Erythroblast (primary cell): ENCODE measurements around the gene RPL19.
A peak's percentile ranks its signal among the peaks of the same experiment; 100 is the strongest.

Source experiments
- DNase-seq, 2 experiments: peaks; one replicate each; lab custom pipeline; 2025; lab: John Stamatoyannopoulos, UW
- GATA1 ChIP-seq: IDR thresholded peaks from 2 replicates; pipeline ENCODE4 v1.6.1; 2011; ENCODE audit warnings: low read depth, mild to moderate bottlenecking, control low read depth, low read length, moderate library complexity
- POLR2A ChIP-seq: IDR thresholded peaks from 2 replicates; pipeline ENCODE4 v1.6.1; 2011; ENCODE audit warnings: mild to moderate bottlenecking, low read length

Gene RPL19

GRCh38 chr17:39181303-39181702 lies 18.8 kb upstream of the RPL19 start:
- DNase-seq: no peak
- TF ChIP-seq POLR2A (no peak), GATA1 (no peak)

DNA sequence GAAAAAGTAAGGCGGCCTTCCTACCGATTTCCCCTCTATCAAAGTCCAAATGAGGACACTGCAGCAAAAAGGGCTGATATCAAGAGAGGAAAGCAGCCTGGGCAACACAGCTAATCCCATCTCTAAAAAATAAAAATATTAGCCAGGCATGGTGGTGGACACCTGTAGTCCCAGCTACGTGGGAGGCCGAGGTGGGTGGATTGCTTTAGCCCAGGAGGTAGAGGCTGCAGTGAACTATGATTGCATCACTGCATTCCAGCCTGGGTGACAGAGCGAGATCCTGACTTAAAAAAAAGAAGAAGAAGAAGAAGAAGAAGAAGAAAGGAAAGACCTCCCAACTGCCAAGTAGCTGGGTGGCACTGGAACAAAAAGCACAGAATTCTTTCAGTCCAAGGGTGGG lies 17.0 kb upstream of the RPL19 start:
- no peak for TF ChIP-seq POLR2A
- no peak for TF ChIP-seq GATA1
- DNase-seq: no peak

DNA sequence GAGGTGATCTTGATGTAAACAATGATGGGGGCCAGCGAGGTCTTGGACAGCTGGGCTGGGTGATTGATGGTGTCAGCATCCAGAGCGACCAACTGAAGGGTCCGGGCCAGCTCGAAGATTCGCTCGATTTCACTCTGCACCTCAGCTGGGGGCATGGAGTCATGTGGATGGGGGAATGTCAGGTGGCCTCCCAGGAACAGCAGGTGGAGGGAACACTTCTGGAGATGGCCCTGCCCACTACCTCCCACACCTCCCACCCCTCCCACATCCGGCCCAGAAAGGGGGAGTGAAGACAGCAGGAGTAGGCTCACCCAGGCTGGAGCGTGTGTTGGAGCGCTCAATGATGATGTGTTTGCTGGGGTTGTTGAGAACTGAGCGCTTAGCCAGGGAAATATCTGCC lies 16.4 kb upstream of the RPL19 start:
- no peak for DNase-seq
- TF ChIP-seq GATA1: no peak
- TF ChIP-seq POLR2A: no peak

DNA sequence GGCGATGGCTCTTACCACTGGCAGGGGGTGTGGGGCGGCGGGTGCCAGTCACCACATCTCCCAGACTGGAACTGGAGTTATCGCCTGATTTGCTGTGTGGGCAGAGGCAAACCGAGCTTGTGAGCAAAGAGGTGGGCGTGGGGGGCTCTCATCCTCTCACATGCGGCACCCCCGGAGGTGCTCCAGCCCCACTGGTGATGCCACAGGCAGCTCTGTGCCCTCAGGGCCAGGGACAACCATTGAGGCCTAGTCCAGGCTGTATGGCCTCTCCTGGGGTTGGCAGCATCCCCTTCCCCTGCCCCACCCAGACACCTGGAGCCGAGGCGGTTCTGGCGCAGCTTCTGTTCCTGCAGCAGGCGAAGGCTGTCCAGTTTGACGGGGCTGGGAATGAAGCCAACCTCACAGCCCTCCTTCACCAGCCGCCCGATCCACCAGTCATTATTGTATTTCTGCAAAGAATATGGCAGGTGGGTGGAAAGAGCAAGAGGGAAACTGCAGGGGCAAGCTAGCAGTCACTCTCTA lies 13.5 kb upstream of the RPL19 start:
- DNase-seq: no peak
- TF ChIP-seq GATA1: no peak
- no peak for TF ChIP-seq POLR2A

GRCh38 chr17:39187152-39187830 lies 12.8 kb upstream of the RPL19 start:
- no peak for DNase-seq
- TF ChIP-seq GATA1 (no peak), POLR2A (no peak)

- TF ChIP-seq POLR2A: no peak
- DNase-seq: no peak
Measured at GRCh38 chr17:39191750-39192510, 8.2 kb upstream of the RPL19 start.

DNA sequence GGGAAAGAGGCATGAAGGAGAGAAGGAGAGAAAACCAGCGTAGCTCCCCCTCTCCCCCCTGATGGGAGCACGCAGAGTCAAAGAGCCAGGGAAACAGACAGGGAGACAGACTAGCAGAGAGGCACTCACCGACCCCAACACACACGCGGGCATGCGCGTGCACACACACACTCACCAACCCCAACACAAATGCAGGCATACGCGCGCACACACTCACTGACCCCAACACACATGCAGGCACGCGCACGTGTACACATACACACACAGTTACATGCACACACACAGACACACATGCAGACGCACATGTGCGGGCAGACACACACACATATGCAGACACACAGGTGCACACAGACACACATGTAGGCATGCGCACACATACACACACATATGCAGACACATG lies 7.2 kb upstream of the RPL19 start:
- no peak for TF ChIP-seq POLR2A
- TF ChIP-seq GATA1: no peak
- DNase-seq: no peak

- no peak for TF ChIP-seq GATA1
- no peak for TF ChIP-seq POLR2A
- DNase-seq: no peak
Measured at GRCh38 chr17:39193346-39193745, 6.7 kb upstream of the RPL19 start.

GRCh38 chr17:39194089-39194984 lies 5.7 kb upstream of the RPL19 start:
- DNase-seq: peak in 1 of 2 experiments; percentile 15
- no peak for TF ChIP-seq POLR2A
- no peak for TF ChIP-seq GATA1

- DNase-seq: no peak
- no peak for TF ChIP-seq POLR2A
- no peak for TF ChIP-seq GATA1
Measured at GRCh38 chr17:39194985-39195524, 5.0 kb upstream of the RPL19 start.

GRCh38 chr17:39195568-39196160 lies 4.4 kb upstream of the RPL19 start:
- TF ChIP-seq POLR2A (no peak), GATA1 (no peak)
- DNase-seq: no peak

DNA sequence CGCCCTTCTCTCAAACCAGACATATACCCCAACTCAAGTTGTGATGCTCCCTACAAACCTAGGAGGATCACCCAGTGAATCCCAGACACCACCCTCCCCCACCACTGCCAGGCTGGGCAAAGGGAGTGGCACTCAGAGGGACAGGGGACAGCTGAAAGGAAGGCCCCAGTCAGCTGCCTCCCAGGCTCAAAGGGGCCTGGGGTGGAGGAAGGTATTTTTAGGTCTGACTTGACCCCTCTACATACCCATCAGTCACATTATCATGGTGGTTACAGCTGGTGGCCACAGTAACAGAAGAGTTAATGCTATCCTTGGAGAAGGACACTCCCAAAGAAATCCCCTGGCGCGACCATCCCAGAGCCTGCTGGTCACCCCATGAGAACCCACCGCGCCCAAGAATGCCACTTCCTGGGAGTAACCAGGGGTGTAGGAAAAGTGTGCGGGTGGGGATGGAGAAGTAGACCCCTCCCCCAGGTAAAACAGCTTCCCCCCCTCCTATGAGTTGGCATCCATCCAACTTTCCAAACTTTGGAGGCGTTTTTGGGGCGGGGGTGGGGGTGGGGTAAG lies 3.8 kb upstream of the RPL19 start:
- no peak for TF ChIP-seq POLR2A
- no peak for TF ChIP-seq GATA1
- DNase-seq: no peak

- DNase-seq: no peak
- TF ChIP-seq GATA1 (no peak), POLR2A (no peak)
Measured at GRCh38 chr17:39196808-39197291, 3.2 kb upstream of the RPL19 start.
